K562 (cell line): ENCODE data around the gene GLIS1.

Experiments
- BRD9 ChIP-seq: fragments of 450-650 bp; IDR thresholded peaks from 2 replicates; pipeline ENCODE4 v1.6.1; 2018; ENCODE audit warnings: low read depth; ENCODE audit not compliant: partially characterized antibody
- PCBP2 ChIP-seq: fragments of 200-400 bp; formaldehyde crosslinking; IDR thresholded peaks from 2 replicates; pipeline ENCODE4 v1.6.1; 2018; ENCODE audit warnings: low read length, low read depth, mild to moderate bottlenecking, moderate library complexity; ENCODE audit not compliant: poor library complexity, severe bottlenecking
- RNF2 ChIP-seq: sonication (generic); IDR thresholded peaks from 2 replicates; pipeline ENCODE4 v1.6.1; 2016
- ZNF431 ChIP-seq: sonication (generic); formaldehyde crosslinking; IDR thresholded peaks from 2 replicates; pipeline ENCODE4 v1.8.0; 2022; ENCODE audit warnings: mild to moderate bottlenecking, missing genetic modification reagents
- TF ChIP-seq, protein P1 (sequence below): sonication (generic); formaldehyde crosslinking; IDR thresholded peaks from 2 replicates; pipeline ENCODE4 v1.8.1; 2023; ENCODE audit warnings: mild to moderate bottlenecking, missing genetic modification reagents

DNA sequence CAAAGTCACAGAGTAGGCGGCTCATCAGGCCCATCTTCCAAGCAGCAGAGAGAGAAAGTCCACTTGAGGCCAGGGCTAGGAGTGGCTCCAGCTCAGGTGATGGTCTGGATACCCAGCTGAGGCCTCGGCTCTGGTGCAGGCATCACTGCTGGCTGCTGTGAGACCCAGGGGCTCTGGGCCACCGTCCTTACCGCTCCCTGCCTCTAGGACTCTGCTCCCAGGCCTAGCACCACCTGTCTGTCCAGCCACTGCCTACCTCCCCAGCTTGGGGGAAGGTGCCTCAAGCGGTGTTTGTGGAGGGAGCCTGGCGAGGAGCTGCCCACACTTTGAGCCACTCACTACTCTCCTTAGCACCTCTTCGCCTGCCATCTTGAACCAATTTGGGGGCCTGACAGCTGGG, 221.9 kb downstream of the GLIS1 start:
- no peak for TF ChIP-seq ZNF431 (CRISPR knock-in tag)
- no peak for TF ChIP-seq BRD9
- TF ChIP-seq, protein P1, sequence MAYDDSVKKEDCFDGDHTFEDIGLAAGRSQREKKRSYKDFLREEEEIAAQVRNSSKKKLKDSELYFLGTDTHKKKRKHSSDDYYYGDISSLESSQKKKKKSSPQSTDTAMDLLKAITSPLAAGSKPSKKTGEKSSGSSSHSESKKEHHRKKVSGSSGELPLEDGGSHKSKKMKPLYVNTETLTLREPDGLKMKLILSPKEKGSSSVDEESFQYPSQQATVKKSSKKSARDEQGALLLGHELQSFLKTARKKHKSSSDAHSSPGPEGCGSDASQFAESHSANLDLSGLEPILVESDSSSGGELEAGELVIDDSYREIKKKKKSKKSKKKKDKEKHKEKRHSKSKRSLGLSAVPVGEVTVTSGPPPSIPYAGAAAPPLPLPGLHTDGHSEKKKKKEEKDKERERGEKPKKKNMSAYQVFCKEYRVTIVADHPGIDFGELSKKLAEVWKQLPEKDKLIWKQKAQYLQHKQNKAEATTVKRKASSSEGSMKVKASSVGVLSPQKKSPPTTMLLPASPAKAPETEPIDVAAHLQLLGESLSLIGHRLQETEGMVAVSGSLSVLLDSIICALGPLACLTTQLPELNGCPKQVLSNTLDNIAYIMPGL (CRISPR knock-in tag), result no peak
- TF ChIP-seq RNF2, result no peak
- no peak for TF ChIP-seq PCBP2
